ENCODE data around the gene GPR84.
A peak's percentile ranks its signal among the peaks of the same experiment; 100 is the strongest.

The GPR84 gene

DNA sequence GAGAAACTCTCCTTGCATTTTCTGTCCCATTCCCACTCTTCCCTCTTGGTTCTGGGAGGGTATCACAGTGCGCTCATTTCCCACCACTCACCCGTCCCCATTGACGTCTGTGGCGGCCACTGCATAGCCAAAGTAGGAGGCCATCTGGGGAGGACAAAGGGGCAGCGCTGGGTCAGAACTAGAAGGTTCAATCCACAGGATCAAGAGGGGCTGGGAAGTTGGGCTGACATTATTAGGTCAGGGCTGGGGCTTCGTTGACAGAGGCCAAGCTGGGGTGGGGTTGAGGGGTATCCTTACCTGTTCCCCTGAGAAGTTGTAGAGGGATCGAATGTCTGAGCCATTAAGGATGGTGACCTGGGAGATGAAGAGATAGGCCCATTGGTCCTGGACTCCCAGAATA is 41.3 kb upstream of the GPR84 start:
- peak overlapping the region in 1 of 11 experiments; percentile 6; a peak in 1 of 22 replicates for H3K9ac ChIP-seq
- H3K36me3 ChIP-seq: peaks cover 99 to 100% (median 100%) of the 10 kb centered on the region in 11 experiments
- H3K4me3 ChIP-seq: no peak overlapping the region
- peaks cover 7 to 50% (median 33%) of the 10 kb centered on the region in 10 experiments; a peak in 19 of 20 replicates for H3K4me1 ChIP-seq
- H3K4me2 ChIP-seq: no peak overlapping the region
- TF ChIP-seq Cebpa-rat (IDR thresholded peaks at IDR 0.05): no peak
- H3K27me3 ChIP-seq: no peaks in the 10 kb centered on the region; a peak in 1 of 22 replicates
- no peaks in the 10 kb centered on the region for H3K9me3 ChIP-seq (replicated peaks in 1 of 11)
- peaks cover 13 to 100% (median 93%) of the 10 kb centered on the region in 11 experiments; a peak in 19 of 22 replicates for H4K20me1 ChIP-seq
- no peak overlapping the region for H3K27ac ChIP-seq

DNA sequence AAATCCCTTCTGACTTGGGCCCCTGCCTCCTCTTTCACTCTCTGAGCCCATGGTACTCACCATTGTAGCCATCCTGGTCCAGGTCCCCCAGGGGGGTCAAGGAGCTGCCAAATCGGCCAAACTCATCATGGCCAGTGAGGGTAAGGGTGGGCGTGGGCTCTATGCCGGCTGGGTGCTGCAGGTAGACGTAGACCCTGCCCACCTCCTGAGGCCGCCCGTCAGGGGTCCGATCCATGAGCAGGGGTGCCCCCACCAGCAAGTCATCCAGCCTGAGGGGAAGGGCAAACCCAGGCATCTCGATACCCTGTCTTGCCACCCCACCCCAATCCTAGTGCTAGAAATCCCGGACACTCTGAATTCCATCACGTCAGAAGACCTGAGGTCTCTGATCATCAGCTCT is 40.8 kb upstream of the GPR84 start:
- peaks cover 2 to 46% (median 29%) of the 10 kb centered on the region in 10 experiments; a peak in 19 of 20 replicates for H3K4me1 ChIP-seq
- no peaks in the 10 kb centered on the region; a peak in 1 of 22 replicates for H3K27me3 ChIP-seq
- peaks cover 13 to 100% (median 93%) of the 10 kb centered on the region in 11 experiments; a peak in 19 of 22 replicates for H4K20me1 ChIP-seq
- H3K9me3 ChIP-seq (replicated peaks in 1 of 11): no peaks in the 10 kb centered on the region
- no peak for TF ChIP-seq Cebpa-rat (IDR thresholded peaks at IDR 0.05)
- 0 out of 22 replicates have a peak overlapping the region, but pooled peaks of 1 of the 11 experiments have one; percentile 11 for H3K27ac ChIP-seq
- peak overlapping the region in 3 of 11 experiments; percentile 6 to 24 (median 18); a peak in 1 of 22 replicates for H3K9ac ChIP-seq
- no peak overlapping the region for H3K4me2 ChIP-seq
- H3K4me3 ChIP-seq: no peak overlapping the region
- H3K36me3 ChIP-seq: peaks cover 99 to 100% (median 100%) of the 10 kb centered on the region in 11 experiments

DNA sequence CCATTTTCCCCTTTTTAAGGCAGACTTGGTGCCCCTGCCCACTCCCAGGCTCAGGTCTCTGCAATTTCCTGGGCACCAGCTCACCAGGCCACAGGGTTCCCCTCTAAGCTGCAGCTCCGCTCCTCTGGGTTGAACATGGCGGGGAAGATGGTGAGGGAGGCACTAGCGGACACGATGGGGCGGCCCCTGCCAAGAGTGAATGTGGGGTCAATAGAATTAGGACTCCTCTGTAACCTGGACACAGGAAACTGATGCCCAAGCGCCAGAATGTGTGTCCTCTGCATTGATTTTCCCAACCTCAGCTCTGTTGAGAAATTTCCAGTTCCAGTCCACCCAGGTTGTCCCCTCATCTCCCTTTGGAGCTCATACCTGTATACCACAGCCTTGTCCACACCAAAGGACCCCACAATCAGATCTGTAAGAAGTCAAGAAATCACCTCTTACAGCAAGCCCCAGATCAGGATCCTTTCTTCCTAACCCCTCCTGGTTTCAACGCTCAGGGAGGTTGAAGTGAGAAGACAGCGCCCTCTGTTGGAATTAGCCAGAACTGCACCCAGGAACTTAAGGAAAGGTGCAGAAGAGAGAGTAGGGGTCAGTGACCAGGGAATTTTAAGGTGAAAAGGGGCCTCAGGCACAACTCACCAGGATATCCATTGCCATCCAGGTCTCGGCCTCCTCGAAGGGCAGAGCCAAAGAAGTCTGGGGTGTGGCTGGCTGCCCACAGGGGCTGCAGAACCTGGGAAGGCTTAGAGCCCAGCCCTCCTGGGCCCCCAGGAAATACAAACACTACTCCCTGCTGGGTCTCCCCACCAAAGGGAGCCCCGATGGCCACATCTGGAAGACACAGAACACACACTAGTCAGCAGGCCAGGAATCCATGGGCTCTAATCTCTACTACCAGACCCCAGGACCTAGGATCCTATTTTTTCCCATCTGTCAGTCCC is 40.0 kb upstream of the GPR84 start:
- H3K4me1 ChIP-seq: peaks cover 0 to 38% (median 22%) of the 10 kb centered on the region in 10 experiments; a peak in 17 of 20 replicates
- H4K20me1 ChIP-seq: peaks cover 17 to 100% (median 93%) of the 10 kb centered on the region in 11 experiments; a peak in 20 of 22 replicates
- H3K36me3 ChIP-seq: peaks cover 99 to 100% (median 100%) of the 10 kb centered on the region in 11 experiments
- 0 out of 22 replicates have a peak overlapping the region, but pooled peaks of 4 of the 11 experiments have one; percentile 6 to 39 (median 21) for H3K9ac ChIP-seq
- TF ChIP-seq Cebpa-rat (IDR thresholded peaks at IDR 0.05): no peak
- no peaks in the 10 kb centered on the region; a peak in 1 of 22 replicates for H3K27me3 ChIP-seq
- no peak overlapping the region for H3K4me3 ChIP-seq
- H3K27ac ChIP-seq: 0 out of 22 replicates have a peak overlapping the region, but pooled peaks of 4 of the 11 experiments have one; percentile 2 to 18 (median 10)
- H3K4me2 ChIP-seq: no peak overlapping the region
- H3K9me3 ChIP-seq (replicated peaks in 1 of 11): no peaks in the 10 kb centered on the region

DNA sequence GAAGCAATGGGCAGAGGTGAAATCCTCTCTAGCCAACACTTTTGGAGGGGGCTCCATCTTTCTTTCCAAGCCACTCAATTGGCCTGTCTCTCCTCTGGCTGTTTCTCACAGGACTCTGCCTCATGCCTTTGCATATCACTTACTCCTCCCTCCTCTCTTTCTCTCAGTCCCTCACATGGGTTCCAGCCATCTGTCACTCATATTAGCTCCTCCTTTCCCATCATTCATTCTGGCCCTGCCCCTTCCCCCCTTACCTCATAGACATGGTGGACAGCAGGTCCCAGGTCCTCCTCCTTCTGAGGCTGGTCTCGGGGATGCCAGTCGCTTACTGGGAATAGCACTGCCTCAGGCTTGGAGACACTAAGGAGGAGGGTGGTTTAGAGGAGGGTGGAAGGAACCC is 36.8 kb upstream of the GPR84 start:
- Histone ChIP-seq H3K36me3 (peaks cover 99 to 100% (median 100%) of the 10 kb centered on the region in 11 experiments), H4K20me1 (peaks cover 10 to 94% (median 81%) of the 10 kb centered on the region in 11 experiments; a peak in 20 of 22 replicates), H3K9me3 (replicated peaks in 1 of 11) (no peaks in the 10 kb centered on the region), H3K4me2 (no peak overlapping the region), H3K27me3 (no peaks in the 10 kb centered on the region), H3K9ac (peak overlapping the region in 6 of 11 experiments; percentile 6 to 34 (median 12); a peak in 2 of 22 replicates), H3K4me1 (peaks cover 0 to 21% (median 6%) of the 10 kb centered on the region in 10 experiments; a peak in 14 of 20 replicates), H3K27ac (0 out of 22 replicates have a peak overlapping the region, but pooled peaks of 2 of the 11 experiments have one; percentile 9 to 13), H3K4me3 (no peak overlapping the region)
- TF ChIP-seq Cebpa-rat (IDR thresholded peaks at IDR 0.05): no peak

DNA sequence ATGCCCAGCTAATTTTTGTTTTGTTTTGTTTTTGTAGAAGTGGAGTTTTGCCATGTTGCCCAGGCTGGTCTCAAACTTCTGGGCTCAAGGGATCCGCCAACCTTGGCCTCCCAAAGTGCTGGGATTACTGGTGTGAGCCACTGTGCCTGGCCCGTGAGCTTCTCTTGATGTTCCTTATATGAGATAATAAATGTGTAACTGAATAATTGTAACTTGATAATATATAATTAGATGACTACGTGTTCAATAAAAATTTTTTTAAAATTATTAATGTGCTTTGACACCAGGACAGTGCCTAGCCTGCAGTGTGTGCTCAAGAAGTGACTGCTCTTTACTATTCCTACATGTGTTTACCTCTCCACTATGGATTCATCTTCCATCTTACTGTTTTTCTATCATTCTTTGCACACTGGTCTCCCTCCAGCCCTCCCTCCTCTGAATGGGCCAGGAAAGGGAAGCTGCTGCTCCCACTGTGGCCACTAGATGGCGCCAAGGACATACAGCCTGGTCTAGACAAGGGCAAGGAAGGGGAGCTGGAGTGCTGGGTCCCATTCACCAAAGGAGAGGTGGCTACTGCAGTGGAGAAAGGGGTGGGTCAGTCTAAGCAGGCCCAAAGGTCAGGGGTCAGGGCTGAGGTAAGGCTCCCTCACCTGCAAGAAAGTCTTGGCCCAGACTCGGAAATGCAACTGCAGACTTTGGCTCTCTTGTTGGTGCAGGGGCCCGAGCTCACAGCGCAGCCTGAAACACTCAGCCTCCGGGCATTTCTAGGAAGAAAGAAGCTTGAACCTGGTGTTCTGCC is 34.9 kb upstream of the GPR84 start:
- Histone ChIP-seq H4K20me1 (peaks cover 11 to 94% (median 78%) of the 10 kb centered on the region in 11 experiments; a peak in 21 of 22 replicates), H3K4me3 (no peak overlapping the region), H3K4me1 (peaks cover 10 to 40% (median 21%) of the 10 kb centered on the region in 10 experiments), H3K36me3 (peaks cover 98 to 100% (median 99%) of the 10 kb centered on the region in 11 experiments), H3K4me2 (0 out of 22 replicates have a peak overlapping the region, but pooled peaks of 2 of the 11 experiments have one; percentile 6 to 17), H3K9me3 (replicated peaks in 1 of 11) (no peaks in the 10 kb centered on the region), H3K27ac (no peak overlapping the region), H3K9ac (peak overlapping the region in 2 of 11 experiments; percentile 4 to 37; a peak in 1 of 22 replicates), H3K27me3 (no peaks in the 10 kb centered on the region)
- TF ChIP-seq Cebpa-rat (IDR thresholded peaks at IDR 0.05): no peak

DNA sequence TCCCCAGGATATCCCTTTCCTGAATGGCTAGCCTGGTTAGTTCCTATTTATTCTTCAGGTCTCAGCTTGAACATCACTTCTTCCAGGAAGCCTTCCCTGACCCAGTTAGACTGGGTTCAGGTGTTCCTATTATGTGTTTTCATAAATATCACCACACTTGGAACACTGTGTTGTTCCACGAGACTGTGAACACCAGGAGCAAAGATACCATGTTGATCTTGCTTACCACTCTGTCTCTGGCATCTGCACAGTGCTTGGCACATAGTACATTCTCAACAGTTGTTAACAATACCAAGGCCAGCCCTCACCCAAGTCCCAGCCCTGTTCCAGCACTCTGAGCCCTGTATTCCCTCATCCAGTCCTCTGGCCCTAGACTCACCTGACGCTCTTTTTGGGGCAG is 33.9 kb upstream of the GPR84 start:
- no peak overlapping the region for H3K4me2 ChIP-seq
- peaks cover 5 to 90% (median 69%) of the 10 kb centered on the region in 11 experiments; a peak in 21 of 22 replicates for H4K20me1 ChIP-seq
- H3K27me3 ChIP-seq: no peaks in the 10 kb centered on the region
- no peak overlapping the region for H3K4me3 ChIP-seq
- no peaks in the 10 kb centered on the region for H3K9me3 ChIP-seq (replicated peaks in 1 of 11)
- H3K27ac ChIP-seq: peak overlapping the region in 1 of 11 experiments; percentile 20; a peak in 1 of 22 replicates
- H3K36me3 ChIP-seq: peaks cover 89 to 99% (median 91%) of the 10 kb centered on the region in 11 experiments
- no peak for TF ChIP-seq Cebpa-rat (IDR thresholded peaks at IDR 0.05)
- H3K9ac ChIP-seq: peak overlapping the region in 4 of 11 experiments; percentile 4 to 37 (median 28); a peak in 3 of 22 replicates
- peaks cover 20 to 50% (median 30%) of the 10 kb centered on the region in 10 experiments for H3K4me1 ChIP-seq

DNA sequence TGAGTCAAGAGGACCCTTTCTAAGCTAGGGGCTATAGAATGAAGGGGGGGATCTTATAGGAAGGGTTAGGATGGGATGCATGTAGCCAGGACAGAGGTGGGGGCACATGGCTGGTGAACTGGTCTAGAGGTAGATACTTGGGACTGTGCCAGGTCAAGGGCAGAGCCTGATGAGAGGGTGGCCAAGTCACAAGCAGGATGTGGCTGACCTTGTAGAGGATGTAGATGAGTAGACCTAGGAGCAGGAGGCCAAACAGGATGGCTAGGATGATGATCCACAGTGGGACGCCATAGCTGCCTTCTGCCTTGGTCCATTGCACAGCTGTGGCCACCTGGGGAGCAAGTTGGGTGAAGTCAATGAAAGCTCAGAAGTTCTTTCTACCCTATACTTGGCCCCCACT is 32.9 kb upstream of the GPR84 start:
- Histone ChIP-seq H3K36me3 (peaks cover 78 to 96% (median 80%) of the 10 kb centered on the region in 11 experiments), H3K9me3 (replicated peaks in 1 of 11) (no peaks in the 10 kb centered on the region), H3K4me1 (peaks cover 31 to 61% (median 41%) of the 10 kb centered on the region in 10 experiments), H4K20me1 (peaks cover 5 to 80% (median 60%) of the 10 kb centered on the region in 11 experiments; a peak in 21 of 22 replicates), H3K27me3 (no peaks in the 10 kb centered on the region), H3K4me3 (no peak overlapping the region), H3K27ac (no peak overlapping the region), H3K9ac (peak overlapping the region in 3 of 11 experiments; percentile 4 to 23 (median 15); a peak in 1 of 22 replicates), H3K4me2 (no peak overlapping the region)
- TF ChIP-seq Cebpa-rat (IDR thresholded peaks at IDR 0.05): no peak

DNA sequence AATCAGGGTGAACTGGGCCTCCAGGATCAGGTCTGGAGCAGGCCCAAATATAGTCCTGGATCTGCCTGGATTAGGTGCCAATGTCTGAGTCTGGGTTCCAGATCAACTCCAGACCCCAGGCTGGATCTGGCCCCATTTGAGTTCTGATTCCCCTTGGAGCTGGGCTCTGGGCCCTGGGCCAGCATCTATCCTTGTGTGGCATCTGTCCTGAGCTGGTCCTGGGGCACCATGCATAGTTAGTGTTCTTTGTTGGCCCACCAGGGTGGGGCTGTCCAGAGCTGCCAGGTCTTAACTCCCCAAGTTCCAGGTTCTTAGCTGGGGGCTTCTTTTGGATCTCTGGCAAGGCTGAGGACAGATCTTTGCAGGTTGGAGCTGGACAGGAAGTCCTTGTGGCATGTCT is 31.3 kb upstream of the GPR84 start:
- TF ChIP-seq Cebpa-rat (IDR thresholded peaks at IDR 0.05): no peak
- Histone ChIP-seq H3K36me3 (peaks cover 62 to 80% (median 64%) of the 10 kb centered on the region in 11 experiments), H3K4me1 (peaks cover 41 to 75% (median 55%) of the 10 kb centered on the region in 10 experiments), H3K9ac (peak overlapping the region in 8 of 11 experiments; percentile 1 to 52 (median 24); a peak in 6 of 22 replicates), H3K4me3 (no peak overlapping the region), H3K4me2 (peak overlapping the region in 3 of 11 experiments; percentile 10 to 95 (median 92); a peak in 6 of 22 replicates), H3K27me3 (no peaks in the 10 kb centered on the region), H3K27ac (peak overlapping the region in 1 of 11 experiments; percentile 18; a peak in 1 of 22 replicates), H4K20me1 (peaks cover 5 to 64% (median 44%) of the 10 kb centered on the region in 11 experiments; a peak in 21 of 22 replicates), H3K9me3 (replicated peaks in 1 of 11) (no peaks in the 10 kb centered on the region)

Measured in BLaER1 treated with 17β-estradiol and CSF1 and Interleukin-3, amounts not matched to agents 10 nM and 100 nM (cell line).